ENCODE data around the gene RTN1.

- no peak for TF ChIP-seq POLR2A (IDR thresholded peaks at IDR 0.05)
- no peak for TF ChIP-seq CTCF (IDR thresholded peaks at IDR 0.05 in 8 of 11, conservative IDR thresholded peaks at IDR 0.05 in 3 of 11)
These were observed 958 bp downstream of the RTN1 start for GRCh38 chr14:59869381-59870255.

Measured in spleen (tissue), 7 donors.